Measurements from ENCODE around the gene HOXB3. TPM values are rescaled to one million over a fixed set of nuclear protein-coding genes. Genes with fewer than 3 reads are reported as not detected.

Gene HOXB3
- polyA plus RNA-seq, 3 donors = 153 to 258 (median 169) TPM

- peak in 1 of 11 donors; percentile 85 for DNase-seq (ENCODE audit: extremely low read depth in 1 of 11, low read depth in 9 of 11, low spot score in 4 of 11)
These were observed 12.0 kb downstream of the HOXB3 start, which contains the start of gene HOXB4 for GRCh38 chr17:48577946-48578615. Gene HOXB4 (minus strand): TSS chr17:48578350. CDS start chr17:48578319, 31 bp downstream.

DNA sequence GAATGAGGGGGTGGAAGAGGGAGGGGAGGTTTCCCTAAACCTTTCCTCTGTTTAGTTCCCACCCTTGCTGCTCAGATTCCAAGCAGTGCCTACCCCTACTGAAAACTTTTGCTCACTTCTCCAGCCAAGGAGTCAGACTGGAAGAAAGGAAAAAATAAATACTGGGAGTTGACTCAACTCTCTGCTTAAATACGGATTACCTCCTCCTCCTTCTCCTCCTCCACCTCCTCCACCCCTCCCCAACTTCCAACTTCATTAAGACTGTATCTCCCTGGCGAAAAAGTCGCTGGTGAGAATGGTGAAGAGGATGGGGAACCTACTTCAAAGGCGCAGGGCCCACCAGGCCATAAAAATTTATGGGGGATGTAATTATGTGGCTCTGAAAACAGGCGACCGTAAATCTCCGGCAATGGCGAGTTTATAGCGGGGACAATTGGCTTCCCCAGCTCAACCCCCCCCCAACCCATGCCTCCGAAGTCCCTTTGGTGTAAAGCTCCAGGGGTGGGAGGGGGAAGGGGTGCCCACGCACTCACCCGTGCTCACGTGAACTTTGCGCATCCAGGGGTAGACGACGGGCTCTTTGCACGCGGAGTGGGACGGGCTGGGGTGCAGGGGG is 12.6 kb downstream of the HOXB3 start:
- DNase-seq (ENCODE audit: extremely low read depth in 1 of 11, low read depth in 9 of 11, low spot score in 4 of 11) = peak in 9 of 11 donors; percentile 78 to 96 (median 88)

DNA sequence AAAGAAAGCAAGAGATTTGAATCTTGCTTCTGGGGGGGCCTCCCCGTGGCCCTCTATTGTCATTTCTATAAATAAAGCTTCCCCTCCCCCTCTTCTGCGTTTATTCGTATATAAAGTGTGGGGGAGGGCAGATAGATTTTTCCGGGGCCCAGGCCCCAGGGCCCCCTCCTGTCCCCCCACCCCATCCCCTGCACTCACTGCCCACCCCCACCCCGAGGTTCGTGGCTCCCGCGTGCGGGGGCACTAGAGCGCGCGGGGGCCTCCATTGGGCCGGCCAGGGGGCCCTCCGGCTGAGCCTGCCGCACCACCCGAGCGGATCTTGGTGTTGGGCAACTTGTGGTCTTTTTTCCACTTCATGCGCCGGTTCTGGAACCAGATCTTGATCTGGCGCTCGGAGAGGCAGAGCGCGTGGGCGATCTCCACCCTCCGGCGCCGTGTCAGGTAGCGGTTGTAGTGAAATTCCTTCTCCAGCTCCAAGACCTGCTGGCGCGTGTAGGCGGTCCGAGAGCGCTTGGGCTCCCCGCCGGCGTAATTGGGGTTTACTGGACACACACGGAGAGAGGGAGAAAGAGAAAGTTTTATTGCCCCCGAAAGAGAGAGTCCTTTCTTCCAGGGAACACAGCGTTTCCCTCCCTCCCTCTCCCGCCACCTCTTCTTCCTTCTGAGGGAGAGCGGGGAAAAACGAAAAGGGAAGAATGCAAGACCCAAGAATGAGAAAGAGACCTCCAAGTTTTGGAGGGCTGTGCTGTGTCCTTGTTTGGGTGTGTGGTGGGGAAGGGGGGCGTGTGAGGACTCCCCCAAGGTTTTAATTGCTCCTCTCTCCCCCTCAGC is 13.3 kb downstream of the HOXB3 start:
- no peak for DNase-seq (ENCODE audit: extremely low read depth in 1 of 11, low read depth in 9 of 11, low spot score in 4 of 11)

DNA sequence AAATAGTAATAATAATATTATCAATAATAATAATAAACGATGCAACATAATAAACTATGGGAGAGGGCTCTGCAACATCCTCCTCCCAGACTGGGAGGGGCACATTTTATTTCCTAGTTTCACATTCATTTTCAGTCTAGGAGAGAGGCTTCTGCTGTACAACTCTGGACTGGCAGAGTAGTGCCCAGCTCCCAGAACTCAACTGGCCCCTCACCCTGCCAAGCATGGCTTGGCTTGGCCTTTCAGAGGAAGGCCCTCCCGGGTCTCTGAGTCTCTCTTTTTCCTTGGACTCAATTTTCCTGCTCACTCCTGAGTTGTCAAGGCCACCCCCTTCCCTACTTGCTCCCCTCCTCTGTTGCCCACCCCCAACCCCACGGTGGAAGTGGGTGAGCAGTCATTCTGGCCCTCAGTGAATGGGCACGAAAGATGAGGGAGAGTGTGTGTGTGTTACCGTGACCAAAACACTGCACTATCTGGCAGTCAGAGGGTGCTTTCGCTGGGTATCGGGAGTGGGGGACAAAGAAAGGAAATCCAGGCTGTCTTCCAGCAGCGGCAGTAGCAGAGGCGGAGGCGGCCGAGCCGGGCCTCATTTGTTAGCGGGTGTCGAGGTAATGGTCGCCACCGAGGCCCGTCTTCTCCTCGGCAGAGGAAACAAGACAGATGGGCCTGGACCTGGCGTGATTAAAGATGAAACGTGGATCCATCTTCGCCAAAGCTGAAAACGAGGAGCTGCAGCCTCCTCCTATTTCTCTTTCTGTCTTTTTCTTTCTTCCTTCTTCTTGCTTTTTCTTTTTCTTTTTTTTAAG is 14.2 kb downstream of the HOXB3 start:
- no peak for DNase-seq (ENCODE audit: extremely low read depth in 1 of 11, low read depth in 9 of 11, low spot score in 4 of 11)

DNA sequence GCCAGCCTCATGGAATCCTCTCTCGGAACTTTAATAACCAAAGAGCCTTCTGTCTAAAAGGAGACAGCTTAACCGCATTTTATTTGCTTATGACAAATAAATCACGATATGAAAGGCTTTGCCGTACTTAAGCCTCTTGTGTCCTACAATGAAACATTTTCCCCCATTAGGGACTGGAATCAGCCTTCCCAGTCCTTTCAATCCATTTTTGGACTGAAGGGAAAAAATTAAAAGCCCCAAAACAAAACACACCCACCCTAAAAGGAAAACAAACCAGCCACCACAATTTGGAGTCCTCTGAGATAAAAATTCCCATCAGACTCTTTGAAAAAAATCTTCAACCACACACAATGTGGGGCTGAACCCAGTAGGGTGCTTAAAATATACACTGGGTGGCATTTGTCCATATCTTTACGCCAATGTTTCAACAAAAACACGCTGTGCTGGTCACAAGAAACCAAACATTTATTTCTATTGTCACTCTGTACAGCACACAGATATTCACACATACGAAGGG is 14.9 kb downstream of the HOXB3 start:
- no peak for DNase-seq (ENCODE audit: extremely low read depth in 1 of 11, low read depth in 9 of 11, low spot score in 4 of 11)

- DNase-seq (ENCODE audit: extremely low read depth in 1 of 11, low read depth in 9 of 11, low spot score in 4 of 11) = no peak
These were observed 15.5 kb downstream of the HOXB3 start for GRCh38 chr17:48574505-48575065.

DNA sequence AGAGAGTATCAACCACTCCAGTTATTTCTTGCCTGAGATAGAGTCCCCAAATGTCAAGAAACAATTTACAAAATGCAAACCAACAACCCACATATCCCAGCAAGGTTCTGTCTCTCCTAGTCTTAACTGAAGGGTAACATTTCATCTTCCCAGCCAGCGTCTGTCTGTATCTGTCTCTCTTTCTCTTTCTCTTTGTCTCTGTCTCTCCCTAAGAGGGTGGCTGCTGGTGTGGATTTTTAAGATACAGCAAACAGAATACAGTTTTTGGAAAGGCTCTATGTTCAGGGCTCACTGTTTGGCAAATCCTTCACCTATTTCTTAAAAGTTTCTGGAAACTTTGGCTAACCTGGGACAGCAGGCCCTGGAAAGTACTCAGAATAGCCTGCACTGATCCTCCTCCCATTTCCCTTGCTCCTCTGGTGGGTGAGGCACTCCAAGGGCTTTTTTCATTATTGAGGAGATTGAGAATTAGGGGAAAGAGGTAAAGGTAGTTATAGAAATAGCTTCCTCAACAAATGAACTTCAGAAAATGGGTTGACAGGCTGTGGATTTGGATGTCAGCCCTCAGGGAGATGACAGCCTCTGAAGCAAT is 18.1 kb downstream of the HOXB3 start:
- no peak for DNase-seq (ENCODE audit: extremely low read depth in 1 of 11, low read depth in 9 of 11, low spot score in 4 of 11)

DNA sequence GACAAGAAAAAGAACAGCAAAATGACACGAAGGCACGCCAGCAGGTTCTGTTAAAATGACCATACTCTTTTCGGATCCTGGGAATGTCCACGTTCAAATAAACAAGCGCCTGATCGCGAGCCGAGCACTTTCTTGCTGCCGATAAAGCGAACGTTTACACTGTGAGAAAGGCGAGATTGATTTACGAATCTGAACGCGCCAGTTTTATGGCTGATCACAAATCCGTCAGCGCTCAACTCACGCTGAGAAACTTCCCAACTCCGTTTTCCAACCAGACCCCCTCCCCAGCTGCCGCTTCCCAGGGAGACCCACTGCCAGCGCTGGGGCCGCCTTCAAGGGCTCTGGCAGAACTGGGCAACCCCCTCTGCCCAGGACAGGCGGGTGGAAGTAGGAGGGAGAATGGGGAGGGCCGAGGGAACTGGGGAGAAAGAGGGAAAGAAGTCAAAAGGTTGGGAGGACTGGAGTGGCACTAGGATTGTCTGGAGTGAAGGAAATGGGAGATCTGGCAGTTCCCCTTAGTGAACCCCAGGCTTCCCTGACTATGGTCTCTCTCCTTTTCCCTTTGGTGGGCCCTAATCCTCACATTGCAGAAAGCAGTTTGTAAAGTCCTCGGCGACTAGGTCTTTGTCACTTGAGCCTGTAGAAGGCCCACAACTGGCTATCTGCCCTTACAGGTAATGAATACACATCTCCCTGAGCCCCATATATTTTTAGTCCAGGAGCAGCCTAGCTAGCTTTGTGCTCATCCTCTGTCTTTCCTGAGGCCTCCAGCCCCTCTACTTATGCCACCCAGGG is 18.8 kb downstream of the HOXB3 start:
- no peak for DNase-seq (ENCODE audit: extremely low read depth in 1 of 11, low read depth in 9 of 11, low spot score in 4 of 11)

DNA sequence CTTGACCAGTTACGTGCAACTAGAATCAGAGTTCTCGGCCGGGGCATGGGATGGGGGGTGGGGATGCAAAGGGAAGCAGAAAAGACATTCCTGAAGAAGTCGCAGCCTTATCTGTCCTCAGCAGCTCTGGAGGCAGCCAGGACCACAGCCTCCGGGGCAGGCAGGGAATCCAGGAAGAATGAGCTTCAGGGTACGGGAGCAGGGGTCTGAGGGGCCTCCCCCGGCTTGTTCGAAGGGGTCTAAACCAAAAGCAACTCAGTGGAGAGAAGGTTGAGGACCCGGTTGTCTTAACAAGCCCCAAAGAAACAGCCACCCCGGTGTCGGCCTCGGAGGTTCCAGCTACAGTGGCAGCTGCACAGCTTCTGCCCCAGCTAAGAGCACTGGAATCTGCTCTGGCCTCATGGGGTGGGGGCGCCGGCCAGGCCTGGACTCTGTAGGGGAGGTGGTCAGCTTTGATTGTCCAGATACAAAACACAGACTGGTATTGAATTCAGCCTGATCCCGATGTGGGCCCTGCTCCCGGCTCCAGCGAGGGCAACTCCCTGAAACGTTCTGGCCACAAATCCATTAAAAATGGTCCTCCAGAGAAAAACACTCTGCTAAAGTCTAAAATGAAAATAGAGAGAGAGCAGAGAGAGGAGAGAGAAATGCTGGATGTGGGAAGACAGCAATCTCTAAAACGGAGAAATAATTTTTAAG is 19.6 kb downstream of the HOXB3 start:
- DNase-seq (ENCODE audit: extremely low read depth in 1 of 11, low read depth in 9 of 11, low spot score in 4 of 11) = no peak

- DNase-seq (ENCODE audit: extremely low read depth in 1 of 11, low read depth in 9 of 11, low spot score in 4 of 11) = no peak
These were observed 20.2 kb downstream of the HOXB3 start for GRCh38 chr17:48569674-48570324.

GRCh38 chr17:48569240-48569582 is 20.8 kb downstream of the HOXB3 start:
- DNase-seq (ENCODE audit: extremely low read depth in 1 of 11, low read depth in 9 of 11, low spot score in 4 of 11) = no peak

GRCh38 chr17:48568499-48569239 is 21.4 kb downstream of the HOXB3 start:
- DNase-seq (ENCODE audit: extremely low read depth in 1 of 11, low read depth in 9 of 11, low spot score in 4 of 11) = no peak

DNA sequence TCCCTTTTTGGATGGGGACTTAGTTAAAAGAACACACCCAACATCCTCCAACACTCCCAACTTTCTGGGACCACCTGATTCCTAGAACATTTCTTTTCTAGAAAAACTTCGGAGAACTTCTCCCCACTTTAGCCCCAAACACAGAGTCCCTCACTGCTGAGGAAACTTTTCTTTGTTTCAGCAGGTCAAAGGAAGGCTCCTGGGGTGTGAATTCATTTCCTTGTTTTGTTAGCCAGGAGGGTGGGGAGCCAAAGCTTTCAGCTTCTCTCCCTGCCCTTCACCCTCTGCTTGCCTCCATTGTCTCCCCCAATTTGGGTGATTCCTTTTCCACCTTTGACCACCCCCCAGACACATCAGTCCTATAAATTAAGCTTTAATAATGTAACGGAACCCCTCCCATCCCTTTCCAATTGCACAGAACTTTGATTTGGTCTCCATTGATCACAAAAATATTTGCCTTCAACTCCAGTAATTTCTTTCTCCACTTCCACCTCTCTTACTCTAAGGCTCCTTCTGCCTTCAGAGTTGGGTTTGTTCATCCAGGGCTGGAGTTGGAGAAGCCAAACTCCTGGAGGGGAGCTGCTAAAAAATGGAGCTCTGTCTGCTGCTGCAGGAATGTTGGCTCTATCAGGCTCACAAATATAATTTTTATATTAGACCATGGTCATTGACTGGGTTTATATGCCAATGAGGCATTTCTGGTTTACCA is 22.2 kb downstream of the HOXB3 start:
- no peak for DNase-seq (ENCODE audit: extremely low read depth in 1 of 11, low read depth in 9 of 11, low spot score in 4 of 11)

GRCh38 chr17:48567209-48567608 is 22.8 kb downstream of the HOXB3 start:
- no peak for DNase-seq (ENCODE audit: extremely low read depth in 1 of 11, low read depth in 9 of 11, low spot score in 4 of 11)

DNA sequence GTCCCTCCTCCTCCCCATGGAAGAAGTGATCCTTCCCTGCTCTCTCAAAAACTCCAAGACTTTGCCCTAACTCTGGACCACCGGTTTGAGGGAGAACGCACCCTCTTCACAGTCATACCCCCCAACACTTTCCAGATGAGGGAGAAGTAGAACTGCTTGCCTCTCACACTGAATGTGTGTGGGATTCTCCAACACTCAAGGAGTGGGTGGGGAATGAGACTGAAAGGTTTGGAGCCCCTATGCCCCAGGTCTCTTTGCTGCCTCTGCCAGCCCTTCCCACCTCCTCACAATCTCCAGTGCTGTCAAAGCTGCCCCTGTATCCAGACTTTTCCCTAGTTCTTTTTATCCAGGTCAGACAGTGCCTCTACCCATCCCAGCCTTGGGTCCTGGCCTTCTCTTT is 23.3 kb downstream of the HOXB3 start:
- no peak for DNase-seq (ENCODE audit: extremely low read depth in 1 of 11, low read depth in 9 of 11, low spot score in 4 of 11)
